H1 (cell line): ENCODE results near the gene BRCA1. TPM values are rescaled to one million over a fixed set of nuclear protein-coding genes. Genes with fewer than 3 reads are reported as not detected.
A peak's percentile ranks its signal among the peaks of the same experiment; 100 is the strongest.

Source experiments
- CTCF ChIA-PET: fragments of 300-600 bp; sonication (Branson Sonifier 250); formaldehyde crosslinking; loops from one replicate; lab custom pipeline; 2021; ENCODE audit not compliant: partially characterized antibody; lab: Charles Lee
- POLR2A ChIA-PET: fragments of 300-600 bp; sonication (Branson Sonifier 250); formaldehyde crosslinking; loops from one replicate; lab custom pipeline; 2021; ENCODE audit warnings: inconsistent platforms; ENCODE audit not compliant: partially characterized antibody; lab: Charles Lee
- DNase-seq, 2 experiments: peaks; one replicate each; pipeline versions ENCODE4 v3.0.0 to v3.0.0-alpha.2; 2010 to 2022; ENCODE audit warnings: low spot score in 2 of 2, low read depth in 1 of 2, mixed read lengths in 1 of 2
- FAIRE-seq: peaks from 2 replicates; lab custom pipeline; 2011; peaks lifted over from hg19 to GRCh38; lab: Jason Lieb, UNC
- H2AFZ ChIP-seq: 2 replicates; pipeline ENCODE4 v1.8.1; 2012; ENCODE audit warnings: low read length, inconsistent platforms
- H2AK5ac ChIP-seq: 2 replicates; pipeline ENCODE4 v1.6.1; 2013; ENCODE audit warnings: low read depth, low read length
- H2BK120ac ChIP-seq: replicated peaks from 2 replicates; pipeline ENCODE3; 2013; ENCODE audit warnings: low read depth, low read length, inconsistent platforms
- H2BK12ac ChIP-seq: 2 replicates; pipeline ENCODE4 v1.6.1; 2013; ENCODE audit warnings: low read depth, low read length
- H2BK15ac ChIP-seq: 2 replicates; pipeline ENCODE4 v1.6.1; 2013; ENCODE audit warnings: low read length
- H2BK20ac ChIP-seq: 2 replicates; pipeline ENCODE4 v1.6.1; 2013; ENCODE audit warnings: low read length
- H2BK5ac ChIP-seq: 2 replicates; pipeline ENCODE4 v1.6.1; 2013; ENCODE audit warnings: low read depth, low read length
- H3K14ac ChIP-seq: 2 replicates; pipeline ENCODE4 v1.6.1; 2013; ENCODE audit warnings: inconsistent platforms; ENCODE audit not compliant: insufficient read length
- H3K18ac ChIP-seq: 2 replicates; pipeline ENCODE4 v1.6.1; 2013; ENCODE audit warnings: low read length; ENCODE audit errors: extremely low read depth
- H3K23ac ChIP-seq: 2 replicates; pipeline ENCODE4 v1.6.1; 2013; ENCODE audit warnings: inconsistent platforms; ENCODE audit not compliant: insufficient read length
- H3K23me2 ChIP-seq: 2 replicates; pipeline ENCODE4 v1.6.1; 2013; ENCODE audit warnings: low read depth, low read length
- H3K27ac ChIP-seq: 2 replicates; pipeline ENCODE4 v1.6.1; 2011; ENCODE audit warnings: low read depth, low read length, inconsistent platforms
- H3K27me3 ChIP-seq, 4 experiments: replicated peaks in 1 of 4; 1 replicate in 1 of 4; 2 replicates in 3 of 4; pipeline versions ENCODE4 v1.6.1 to v1.8.1; 2011 to 2013; ENCODE audit warnings: low read length in 3 of 4, mild to moderate bottlenecking in 3 of 4, inconsistent platforms in 2 of 4, mixed read lengths in 2 of 4, moderate library complexity in 1 of 4; ENCODE audit not compliant: control insufficient read depth in 3 of 4, insufficient read depth in 3 of 4; ENCODE audit errors: extremely low read depth in 1 of 4
- H3K36me3 ChIP-seq, 4 experiments: 2 replicates each; pipeline versions ENCODE4 v1.6.1 to v1.8.1; 2011 to 2013; ENCODE audit warnings: mild to moderate bottlenecking in 4 of 4, low read length in 3 of 4, moderate library complexity in 2 of 4, control low read depth in 1 of 4, inconsistent platforms in 1 of 4; ENCODE audit not compliant: insufficient read depth in 4 of 4, control insufficient read depth in 2 of 4
- H3K4ac ChIP-seq: replicated peaks from 2 replicates; pipeline ENCODE3; 2013; ENCODE audit warnings: low read length, low read depth, mixed read lengths, inconsistent platforms; ENCODE audit not compliant: insufficient read length
- H3K4me1 ChIP-seq, 4 experiments: replicated peaks in 1 of 4; 1 replicate in 1 of 4; 2 replicates in 3 of 4; pipeline versions ENCODE4 v1.6.1 to v1.8.1; 2011 to 2013; ENCODE audit warnings: low read length in 3 of 4, inconsistent platforms in 2 of 4, mixed read lengths in 1 of 4; ENCODE audit not compliant: insufficient read depth in 4 of 4, control insufficient read depth in 3 of 4
- H3K4me2 ChIP-seq, 2 experiments: 2 replicates each; pipeline versions ENCODE4 v1.6.1 to v1.8.1; 2011 to 2013; ENCODE audit warnings: low read depth in 2 of 2, low read length in 2 of 2, control low read depth in 1 of 2, inconsistent platforms in 1 of 2, mild to moderate bottlenecking in 1 of 2; ENCODE audit not compliant: insufficient read depth in 1 of 2
- H3K4me3 ChIP-seq, 4 experiments: fragments of 200-600, 300-600 bp in 1 of 4; sonication (generic), shearing (Covaris generic), sonication (Bioruptor Twin) in 1 of 4; 2 replicates each; pipeline versions ENCODE4 v1.5.1 to v1.8.1; 2011 to 2016; ENCODE audit warnings: low read length in 4 of 4, low read depth in 3 of 4, control low read depth in 2 of 4, inconsistent platforms in 2 of 4, mild to moderate bottlenecking in 2 of 4, mixed read lengths in 1 of 4, moderate library complexity in 1 of 4; ENCODE audit not compliant: insufficient read depth in 2 of 4; ENCODE audit errors: extremely low read depth in 1 of 4
- H3K56ac ChIP-seq: replicated peaks from 2 replicates; pipeline ENCODE3; 2013; ENCODE audit warnings: low read depth, mild to moderate bottlenecking, mixed read lengths, low read length, inconsistent platforms; ENCODE audit not compliant: insufficient read length
- H3K79me1 ChIP-seq: 2 replicates; pipeline ENCODE4 v1.6.1; 2013; ENCODE audit warnings: low read depth, low read length, control low read depth
- H3K79me2 ChIP-seq, 2 experiments: 2 replicates each; pipeline versions ENCODE4 v1.6.1 to v1.8.1; 2012 to 2013; ENCODE audit warnings: low read length in 2 of 2, mild to moderate bottlenecking in 2 of 2, inconsistent platforms in 1 of 2; ENCODE audit not compliant: insufficient read depth in 2 of 2, control insufficient read depth in 1 of 2
- H3K9ac ChIP-seq, 4 experiments: replicated peaks in 1 of 4; 1 replicate in 1 of 4; 2 replicates in 3 of 4; pipeline versions ENCODE4 v1.6.1 to v1.8.1; 2011 to 2013; ENCODE audit warnings: low read depth in 3 of 4, low read length in 3 of 4, control low read depth in 2 of 4, mild to moderate bottlenecking in 2 of 4, moderate library complexity in 2 of 4, inconsistent platforms in 1 of 4; ENCODE audit errors: extremely low read depth in 1 of 4
- H3K9me3 ChIP-seq, 2 experiments: 2 replicates each; pipeline versions ENCODE4 v1.6.1 to v1.8.1; 2012 to 2013; ENCODE audit warnings: mild to moderate bottlenecking in 2 of 2, moderate library complexity in 2 of 2, control low read depth in 1 of 2, inconsistent platforms in 1 of 2, low read depth in 1 of 2, low read length in 1 of 2, mixed read lengths in 1 of 2; ENCODE audit not compliant: insufficient read depth in 2 of 2
- H4K20me1 ChIP-seq, 2 experiments: replicated peaks in 1 of 2; 2 replicates each; pipeline versions ENCODE3 to v1.8.1; 2011 to 2013; ENCODE audit warnings: inconsistent platforms in 2 of 2, low read length in 2 of 2, mild to moderate bottlenecking in 1 of 2; ENCODE audit not compliant: insufficient read depth in 2 of 2, control insufficient read depth in 1 of 2
- H4K5ac ChIP-seq: 2 replicates; pipeline ENCODE4 v1.6.1; 2013; ENCODE audit warnings: low read length, low read depth, mixed read lengths, inconsistent platforms; ENCODE audit not compliant: insufficient read length
- H4K8ac ChIP-seq: 2 replicates; pipeline ENCODE4 v1.8.0; 2013; ENCODE audit warnings: mild to moderate bottlenecking, moderate library complexity, low read length, inconsistent platforms; ENCODE audit not compliant: insufficient read depth; ENCODE audit errors: extremely low read depth
- H4K91ac ChIP-seq: replicated peaks from 2 replicates; pipeline ENCODE3; 2013; ENCODE audit warnings: low read length, mixed read lengths, inconsistent platforms; ENCODE audit not compliant: insufficient read length
- KDM1A ChIP-seq: fragments of 200-600, 300-600 bp; sonication (generic); IDR thresholded peaks from 2 replicates; pipeline ENCODE4 v1.7.1; 2016; ENCODE audit warnings: mild to moderate bottlenecking, low read length, borderline replicate concordance
- WGBS, 2 experiments: shearing (Covaris generic) in 1 of 2; methylation state at CpG; one replicate each; pipeline versions ENCODE4 v1.1.6 to v1.1.7; 2013 to 2015; ENCODE audit warnings: low lambda C conversion rate in 2 of 2, mixed read lengths in 2 of 2, inconsistent platforms in 1 of 2, low coverage in 1 of 2, missing lambda C conversion rate in 1 of 2; ENCODE audit not compliant: insufficient replicate concordance in 2 of 2, insufficient coverage in 1 of 2, insufficient read length in 1 of 2; ENCODE audit errors: extremely low coverage in 1 of 2, missing lambda C conversion rate in 1 of 2; 5-methylcytosine and 5-hydroxymethylcytosine counted together
- polyA plus RNA-seq, 7 experiments: library from polyadenylated mRNA; depleted of rRNA in 3 of 7; stranded (reverse) in 5 of 7; unstranded in 2 of 7; fragments of >200 nt in 5 of 7; fragments of 200-250 nt in 2 of 7; gene quantifications; 1 replicate in 5 of 7; 2 replicates in 1 of 7; 4 replicates in 1 of 7; pipeline versions ENCODE4 v1.2.1 to v1.2.3, GENCODE V29; 2011 to 2013; ENCODE audit warnings: missing spikeins in 2 of 7, mixed read lengths in 2 of 7
- total RNA-seq: library from RNA; stranded (reverse); fragmentation: NEBNext Ultra II Directional; extraction: Animal tissue kit (Norgen Biotek cat#: 25700); gene quantifications from 2 replicates; pipeline ENCODE4 v1.2.1, GENCODE V29; 2021

BRCA1 gene
- total and polyA plus RNA-seq, 2 of the 8 experiments (the other 6 are each of a cell fraction or from before 2014, with no cell fraction given) = 30.7 to 39.2 TPM

GRCh38 chr17:43034894-43035293 lies 90.3 kb downstream of the BRCA1 start:
- FAIRE-seq = no peak
- no peak overlapping the region for H3K4ac ChIP-seq
- DNase-seq = no peak
- no peak overlapping the region for H3K27ac ChIP-seq
- ChIA-PET CTCF (interaction anchor here (0.5 to 5.0 kb wide), 3 partner anchors 11 to 209 kb away, joined by 3 to 26 read pairs (median 4); partner anchors contain the start of gene RND2), POLR2A (interaction anchor here (1.5 to 3.4 kb wide), 7 partner anchors 9 to 280 kb away, joined by 3 to 12 read pairs (median 9); partner anchors contain the start of genes RPL27 and VAT1)
- no peak overlapping the region for H2AFZ ChIP-seq
- H3K23ac ChIP-seq = no peak overlapping the region
- peaks cover 0 to 5% (median 0%) of the 10 kb centered on the region in 4 experiments; a peak in 1 of 8 replicates for H3K36me3 ChIP-seq
- H3K27me3 ChIP-seq = no peaks in the 10 kb centered on the region
- 0 out of 2 replicates have a peak overlapping the region, but pooled peaks have one; percentile 19 for H4K8ac ChIP-seq
- H3K56ac ChIP-seq = no peak overlapping the region
- peak overlapping the region; percentile 72; the same call in 1 of the 2 replicates for H3K18ac ChIP-seq
- H3K4me3 ChIP-seq = 0 out of 8 replicates have a peak overlapping the region, but pooled peaks of 1 of the 4 experiments have one; percentile 48
- H2AK5ac ChIP-seq = no peak overlapping the region
- peak overlapping the region; percentile 34; the same call in 1 of the 2 replicates for H2BK20ac ChIP-seq
- H3K4me1 ChIP-seq = peaks cover 15 to 30% (median 26%) of the 10 kb centered on the region in 4 experiments
- no peak overlapping the region for H3K14ac ChIP-seq
- H4K5ac ChIP-seq = no peak overlapping the region
- WGBS, 2 experiments = 72% methylated on average over 3 of the region's 3 CpGs; no CpG with 5 or more reads in 1 of the 2 experiments
- H3K23me2 ChIP-seq = peaks cover 2% of the 10 kb centered on the region; the same call in 1 of the 2 replicates
- H2BK15ac ChIP-seq = no peak overlapping the region; the same call in 1 of the 2 replicates
- peak overlapping the region; percentile 2; the same call in 1 of the 2 replicates for H2BK12ac ChIP-seq
- peak overlapping the region; percentile 4 for H4K91ac ChIP-seq
- peak overlapping the region; percentile 64 to 82; a peak in 3 of 4 replicates for H3K4me2 ChIP-seq
- no peak overlapping the region for H2BK120ac ChIP-seq
- H4K20me1 ChIP-seq = no peaks in the 10 kb centered on the region
- H2BK5ac ChIP-seq = 0 out of 2 replicates have a peak overlapping the region, but pooled peaks have one; percentile 50
- no peaks in the 10 kb centered on the region for H3K79me1 ChIP-seq
- H3K9ac ChIP-seq = no peak overlapping the region; a peak in 2 of 7 replicates
- H3K9me3 ChIP-seq = no peaks in the 10 kb centered on the region
- no peaks in the 10 kb centered on the region for H3K79me2 ChIP-seq
- TF ChIP-seq KDM1A = peak; percentile 49; the same call in 1 of the 2 replicates
